RCC 7860 (cell line): ENCODE measurements around the gene NCOA1.

ENCODE experiments used
- DNase-seq: peaks from one replicate; pipeline ENCODE4 v3.0.0-alpha.2; 2015; ENCODE audit warnings: low spot score
- FAIRE-seq: peaks from 2 replicates; lab custom pipeline; 2012; peaks lifted over from hg19 to GRCh38; lab: Jason Lieb, UNC

The NCOA1 gene

GRCh38 chr2:24621779-24622538 lies 130.9 kb downstream of the NCOA1 start:
- no peak for DNase-seq
- no peak for FAIRE-seq

- DNase-seq, result no peak
Measured at GRCh38 chr2:24623535-24623934, 132.5 kb downstream of the NCOA1 start.

DNA sequence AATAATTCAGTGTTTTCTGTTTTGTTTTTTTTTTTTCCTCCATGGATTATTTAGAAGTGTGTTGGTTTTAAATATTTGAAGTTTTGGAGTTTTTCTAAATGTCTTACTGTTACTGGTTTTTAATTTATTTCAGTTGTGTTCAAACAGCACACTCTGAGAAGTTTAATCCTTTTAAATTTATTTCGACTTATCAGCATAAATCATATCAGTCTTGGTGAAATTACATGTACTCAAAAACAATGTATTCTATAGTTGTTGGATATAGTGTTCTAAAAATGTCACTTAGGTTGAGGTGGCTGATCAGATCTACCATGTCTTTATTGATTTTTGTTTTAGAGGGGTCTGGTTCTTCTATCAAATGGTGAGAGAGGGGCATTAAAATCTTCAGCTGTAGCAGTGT lies 134.7 kb downstream of the NCOA1 start:
- FAIRE-seq, result no peak

More at GRCh38 chr2:24623535-24623934, 132.5 kb downstream of the NCOA1 start:
- no peak for FAIRE-seq

GRCh38 chr2:24626131-24626530 lies 135.1 kb downstream of the NCOA1 start:
- no peak for FAIRE-seq
- no peak for DNase-seq

More for the DNA sequence above, 134.7 kb downstream of the NCOA1 start:
- no peak for DNase-seq

DNA sequence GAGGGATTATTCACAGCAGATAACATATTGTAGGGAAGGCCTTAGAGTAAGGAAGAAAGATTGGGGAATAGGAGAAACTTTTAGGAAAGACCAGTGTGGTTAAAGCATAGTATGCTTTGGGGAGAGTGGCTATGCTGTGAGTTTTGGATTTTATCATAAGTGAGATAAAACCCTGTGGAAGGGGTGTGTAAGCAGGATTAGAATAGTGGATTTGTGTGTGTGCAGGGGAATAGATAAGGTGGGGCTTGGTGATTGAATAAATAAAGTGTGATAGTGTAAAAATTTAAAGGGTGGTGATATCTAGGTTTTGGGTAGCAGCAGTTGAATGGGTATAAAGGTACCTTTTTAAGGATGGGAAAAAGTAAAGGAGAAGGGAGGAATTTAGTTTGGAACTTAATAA lies 137.7 kb downstream of the NCOA1 start:
- no peak for DNase-seq
- FAIRE-seq, result no peak

DNA sequence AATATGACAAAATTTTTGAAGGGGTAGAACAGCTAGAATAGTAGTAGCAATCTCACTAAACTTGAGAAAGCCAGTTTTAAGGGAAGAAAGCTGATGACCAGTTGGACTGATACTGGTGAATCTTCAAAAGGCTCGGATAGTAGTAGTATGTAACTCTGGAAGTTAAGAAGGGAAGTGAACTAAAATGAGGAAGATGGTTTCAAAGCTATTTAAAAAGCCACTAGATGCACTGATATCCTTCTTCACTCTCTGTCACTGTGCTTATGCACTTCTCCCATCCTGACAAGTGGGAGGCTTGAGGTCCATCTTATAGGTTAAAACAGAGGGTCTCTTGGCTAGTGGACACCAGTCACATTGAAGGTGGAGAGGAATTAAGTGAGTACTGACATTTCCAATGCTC lies 141.1 kb downstream of the NCOA1 start:
- FAIRE-seq (no peak), DNase-seq (no peak)

DNA sequence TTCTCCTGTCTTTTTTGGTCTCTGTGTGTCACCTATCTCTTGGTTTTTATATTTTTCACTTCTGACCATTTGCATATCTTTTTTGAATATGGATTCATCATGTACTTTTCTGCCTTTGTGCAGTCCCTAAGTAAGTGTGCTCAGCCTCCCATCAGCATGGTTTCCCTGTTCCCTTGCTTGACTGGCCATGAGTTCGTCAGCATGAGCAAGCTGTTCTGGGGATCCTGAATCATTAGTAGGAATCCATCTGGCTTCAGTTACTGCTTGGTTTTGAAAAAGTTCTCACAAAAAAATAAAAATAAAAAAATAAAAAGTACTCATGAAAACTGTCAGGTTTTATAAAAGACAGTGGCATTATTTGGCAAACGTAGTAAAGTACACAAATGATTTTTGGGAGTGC lies 144.1 kb downstream of the NCOA1 start:
- FAIRE-seq, result no peak

DNA sequence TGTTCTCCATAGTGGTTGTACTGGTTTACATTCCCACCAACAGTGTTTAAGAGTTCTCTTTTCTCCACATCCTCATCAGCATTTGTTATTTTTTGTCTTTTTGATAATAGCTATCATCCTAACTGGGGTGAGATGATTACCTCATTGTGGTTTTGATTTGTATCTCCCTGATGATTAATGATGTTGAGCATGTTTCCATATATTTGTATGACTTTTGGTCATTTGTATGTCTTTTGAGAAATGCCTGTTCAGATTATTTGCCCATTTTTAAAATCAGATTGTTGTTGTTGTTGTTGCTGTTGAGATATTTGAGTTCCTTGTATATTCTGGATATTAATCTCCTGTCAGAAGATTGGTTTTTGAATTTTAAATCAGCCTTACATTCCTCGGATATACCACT lies 147.5 kb downstream of the NCOA1 start:
- FAIRE-seq (no peak), DNase-seq (no peak)

More for the DNA sequence above, 144.1 kb downstream of the NCOA1 start:
- no peak for DNase-seq

- DNase-seq, result no peak
- no peak for FAIRE-seq
Measured at GRCh38 chr2:24642351-24642750, 151.3 kb downstream of the NCOA1 start.

GRCh38 chr2:24643051-24643450 lies 152.0 kb downstream of the NCOA1 start:
- DNase-seq (no peak), FAIRE-seq (no peak)

DNA sequence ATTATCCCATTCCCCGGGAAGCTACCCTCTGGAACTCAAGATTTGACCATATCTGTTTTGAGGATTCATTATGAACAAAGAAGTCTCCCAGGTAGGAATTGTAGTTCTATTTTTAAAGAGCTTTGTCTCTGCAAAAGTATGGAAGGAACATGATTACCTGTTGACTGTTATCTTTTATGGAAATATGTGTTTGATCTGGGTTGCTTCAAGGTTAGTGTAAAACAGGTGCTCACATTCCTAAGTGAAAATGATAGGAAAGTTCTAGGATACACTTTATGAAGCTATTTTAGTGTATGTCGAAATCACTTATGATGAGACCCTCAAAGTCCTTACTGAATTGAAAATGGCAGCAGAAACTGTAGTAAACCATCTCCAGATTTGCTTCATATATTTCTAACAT lies 153.0 kb downstream of the NCOA1 start:
- no peak for FAIRE-seq

GRCh38 chr2:24650997-24651642 lies 160.1 kb downstream of the NCOA1 start:
- DNase-seq (no peak), FAIRE-seq (no peak)

More for the DNA sequence above, 153.0 kb downstream of the NCOA1 start:
- DNase-seq, result no peak

DNA sequence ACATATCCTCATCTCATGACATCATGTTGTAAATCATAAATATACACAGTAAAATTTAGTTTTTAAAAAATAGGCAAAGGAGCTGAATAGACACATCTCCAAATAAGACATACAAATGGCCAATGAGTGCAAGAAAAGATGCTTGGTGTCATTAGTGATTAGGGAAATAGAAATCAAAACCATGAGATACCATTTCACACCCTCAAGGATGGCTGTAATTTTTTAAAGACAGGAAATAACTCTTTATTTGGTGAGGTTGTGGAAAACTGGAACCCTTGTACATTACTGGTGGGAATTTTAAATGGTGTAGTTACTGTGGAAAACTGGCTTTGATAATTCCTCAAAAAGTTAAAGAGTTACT lies 160.6 kb downstream of the NCOA1 start:
- FAIRE-seq (no peak), DNase-seq (no peak)

DNA sequence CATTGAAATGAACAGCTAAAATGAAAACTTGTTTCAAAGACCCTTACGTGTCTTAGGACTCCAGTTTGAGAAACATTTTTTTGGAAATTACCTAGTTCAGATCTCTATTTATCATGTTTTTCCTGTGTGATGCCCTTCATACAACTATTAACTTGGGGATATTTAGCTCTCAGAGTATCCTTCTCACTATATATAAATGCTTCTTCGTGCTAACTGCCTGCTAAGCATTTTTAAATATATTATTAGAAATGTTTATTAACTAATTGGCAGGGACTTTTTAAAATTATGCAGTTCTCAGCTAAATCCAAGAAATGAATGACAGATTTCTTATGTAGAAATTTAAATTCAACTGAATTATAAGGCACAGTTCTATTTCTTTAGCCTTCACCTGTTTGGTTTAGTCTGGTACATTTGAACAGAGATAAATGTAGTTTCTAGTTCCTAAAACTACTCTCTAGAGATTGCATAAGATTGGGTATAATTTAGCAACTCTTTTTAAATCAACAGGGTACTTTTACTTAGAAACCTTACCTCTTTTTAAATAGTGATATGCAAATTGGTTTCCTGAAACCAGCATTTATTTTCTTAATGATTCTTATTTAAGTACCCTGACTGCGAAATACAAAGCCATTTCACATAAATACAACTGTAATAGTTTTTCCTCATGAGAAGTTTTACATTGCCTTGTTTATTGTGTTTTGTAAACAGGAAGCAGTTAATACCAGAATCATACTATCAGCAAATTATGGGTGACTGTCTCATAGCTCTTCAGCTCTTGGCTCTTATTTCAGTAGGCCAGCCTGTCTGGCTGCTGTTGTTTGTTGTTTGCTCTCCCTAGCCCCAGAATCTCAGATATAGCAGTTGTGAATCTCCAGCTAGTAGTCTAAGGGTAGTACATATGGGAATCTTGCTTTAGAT lies 161.5 kb downstream of the NCOA1 start:
- FAIRE-seq (no peak), DNase-seq (no peak)

GRCh38 chr2:24657818-24658217 lies 166.8 kb downstream of the NCOA1 start:
- FAIRE-seq (no peak), DNase-seq (no peak)

DNA sequence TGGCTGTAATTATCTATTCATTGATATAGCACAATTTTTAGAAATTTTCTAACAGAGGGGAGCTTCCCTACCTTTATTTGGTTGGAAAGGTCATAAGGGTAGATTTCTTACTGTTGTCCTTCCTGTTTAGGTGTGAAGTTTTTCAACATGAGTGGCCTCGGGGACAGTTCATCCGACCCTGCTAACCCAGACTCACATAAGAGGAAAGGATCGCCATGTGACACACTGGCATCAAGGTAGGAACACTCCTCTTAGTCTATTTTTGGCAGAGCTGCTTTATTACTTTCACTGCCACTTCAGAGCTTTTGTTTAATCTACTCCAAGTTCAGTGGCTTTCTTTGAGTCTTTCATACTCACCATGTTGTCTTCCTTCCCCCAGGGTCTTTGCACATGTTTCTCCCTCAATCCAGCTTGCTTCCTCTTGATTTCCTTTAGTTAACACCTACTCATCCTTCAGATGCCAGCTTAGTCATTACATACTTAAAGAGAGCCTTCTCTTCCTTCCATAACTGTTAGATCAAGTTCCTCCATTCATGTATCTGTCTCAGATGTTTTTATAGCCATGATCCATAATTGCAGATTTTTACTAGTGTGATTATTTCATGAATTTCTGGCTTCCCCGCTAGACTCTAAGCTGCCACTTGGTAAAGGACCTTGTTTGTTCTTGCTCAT lies 167.6 kb downstream of the NCOA1 start:
- no peak for DNase-seq
- FAIRE-seq, result no peak

- no peak for DNase-seq
- FAIRE-seq, result no peak
Measured at GRCh38 chr2:24659862-24660261, 168.8 kb downstream of the NCOA1 start.

DNA sequence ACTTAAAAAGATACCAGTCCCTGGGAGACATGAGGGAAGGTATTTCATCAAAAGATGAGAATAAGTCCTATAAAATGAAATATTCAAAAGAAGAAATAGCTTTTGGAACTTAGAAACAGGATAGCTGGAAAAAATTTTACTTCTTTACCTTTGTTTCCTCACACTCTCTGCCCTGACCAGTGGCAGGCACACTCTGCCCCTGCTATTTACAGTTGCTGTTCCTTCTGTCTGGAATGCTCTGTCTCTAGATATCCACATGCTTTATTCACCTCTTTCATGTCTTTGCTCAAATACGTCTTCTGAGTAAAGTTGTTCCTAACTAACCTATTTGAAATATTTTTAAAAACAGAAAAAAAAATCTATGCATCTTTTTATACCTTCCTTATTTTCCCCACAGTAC lies 176.5 kb downstream of the NCOA1 start:
- no peak for FAIRE-seq
- no peak for DNase-seq

DNA sequence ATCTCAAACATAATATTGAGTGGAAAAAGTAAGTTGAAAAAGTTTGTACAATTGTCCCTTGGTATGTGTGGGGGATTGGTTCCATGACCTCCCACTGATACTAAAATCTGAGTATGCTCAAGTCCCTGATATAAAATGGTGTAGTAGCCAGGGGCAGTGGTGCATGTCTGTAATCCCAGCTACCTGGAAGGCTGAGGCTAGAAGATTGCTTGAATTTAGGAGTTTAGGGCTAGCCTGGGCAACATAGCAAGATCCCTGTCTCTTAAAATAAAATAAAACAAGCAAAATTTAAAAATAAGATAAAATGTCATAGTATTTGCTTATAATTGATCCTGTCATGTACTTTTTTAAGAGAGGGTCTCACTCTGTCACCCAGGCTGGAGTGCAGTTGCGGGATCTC lies 180.2 kb downstream of the NCOA1 start:
- FAIRE-seq (no peak), DNase-seq (no peak)

GRCh38 chr2:24672589-24672988 lies 181.5 kb downstream of the NCOA1 start:
- FAIRE-seq (no peak), DNase-seq (no peak)

- FAIRE-seq, result no peak
Measured at GRCh38 chr2:24675338-24675737, 184.3 kb downstream of the NCOA1 start.

More at GRCh38 chr2:24675338-24675737, 184.3 kb downstream of the NCOA1 start:
- no peak for DNase-seq
